KMS-11 (cell line): ENCODE data around the gene MPZL1.

Source experiments
- H2AFZ ChIP-seq: fragments of 200-600 bp; sonication (generic); 2 replicates; pipeline ENCODE4 v1.6.1; 2016; ENCODE audit warnings: antibody characterized with exemption, mixed run types, low read depth
- H3K27ac ChIP-seq: fragments of 200-600 bp; sonication (generic); 2 replicates; pipeline ENCODE4 v1.6.1; 2016; ENCODE audit warnings: mild to moderate bottlenecking, mixed run types
- H3K27me3 ChIP-seq: fragments of 200-600 bp; sonication (generic); 2 replicates; pipeline ENCODE4 v1.6.1; 2017; ENCODE audit warnings: mild to moderate bottlenecking, low read depth, mixed run types, moderate library complexity; ENCODE audit not compliant: insufficient read depth
- H3K36me3 ChIP-seq: fragments of 200-600 bp; sonication (generic); 2 replicates; pipeline ENCODE4 v1.6.1; 2017; ENCODE audit warnings: mild to moderate bottlenecking, mixed run types; ENCODE audit not compliant: insufficient read depth
- H3K4me1 ChIP-seq: fragments of 200-600 bp; sonication (generic); 2 replicates; pipeline ENCODE4 v1.6.1; 2016; ENCODE audit warnings: mild to moderate bottlenecking, low read depth, mixed run types; ENCODE audit not compliant: poor library complexity, severe bottlenecking
- H3K4me2 ChIP-seq: fragments of 200-600 bp; sonication (generic); 2 replicates; pipeline ENCODE4 v1.7.0; 2016; ENCODE audit warnings: mild to moderate bottlenecking, mixed run types
- H3K4me3 ChIP-seq: fragments of 200-600 bp; sonication (generic); IDR thresholded peaks from 2 replicates; pipeline ENCODE4 v1.6.1; 2017; ENCODE audit warnings: low read depth, low read length, mixed read lengths; ENCODE audit not compliant: insufficient read depth
- H3K79me2 ChIP-seq: fragments of 200-600 bp; sonication (generic); 2 replicates; pipeline ENCODE4 v1.6.1; 2016; ENCODE audit warnings: low read depth, mixed run types; ENCODE audit not compliant: insufficient read depth
- H3K9ac ChIP-seq: fragments of 200-600 bp; sonication (generic); 2 replicates; pipeline ENCODE4 v1.6.1; 2016; ENCODE audit warnings: mild to moderate bottlenecking, mixed run types
- H4K20me1 ChIP-seq: fragments of 200-600 bp; sonication (generic); 2 replicates; pipeline ENCODE4 v1.6.1; 2016; ENCODE audit warnings: mild to moderate bottlenecking, mixed run types; ENCODE audit not compliant: insufficient read depth
- TF ChIP-seq, protein P1 (sequence below): fragments of 200-600 bp; sonication (generic); conservative IDR thresholded peaks from 2 replicates; pipeline ENCODE4 v1.6.1; 2017; ENCODE audit warnings: low read depth, mild to moderate bottlenecking, antibody characterized with exemption, low read length, moderate library complexity, mixed read lengths

The MPZL1 gene

GRCh38 chr1:167706363-167706762 lies 15.4 kb upstream of the MPZL1 start:
- Histone ChIP-seq H3K36me3 (no peaks in the 10 kb centered on the region), H4K20me1 (no peaks in the 10 kb centered on the region), H3K4me2 (0 out of 2 replicates have a peak overlapping the region, but pooled peaks have one; percentile 5), H3K27me3 (no peaks in the 10 kb centered on the region), H3K4me1 (peaks cover 40% of the 10 kb centered on the region), H3K4me3 (no peak overlapping the region), H3K9ac (no peak overlapping the region), H2AFZ (no peak overlapping the region), H3K27ac (no peak overlapping the region), H3K79me2 (no peaks in the 10 kb centered on the region)
- TF ChIP-seq, protein P1, sequence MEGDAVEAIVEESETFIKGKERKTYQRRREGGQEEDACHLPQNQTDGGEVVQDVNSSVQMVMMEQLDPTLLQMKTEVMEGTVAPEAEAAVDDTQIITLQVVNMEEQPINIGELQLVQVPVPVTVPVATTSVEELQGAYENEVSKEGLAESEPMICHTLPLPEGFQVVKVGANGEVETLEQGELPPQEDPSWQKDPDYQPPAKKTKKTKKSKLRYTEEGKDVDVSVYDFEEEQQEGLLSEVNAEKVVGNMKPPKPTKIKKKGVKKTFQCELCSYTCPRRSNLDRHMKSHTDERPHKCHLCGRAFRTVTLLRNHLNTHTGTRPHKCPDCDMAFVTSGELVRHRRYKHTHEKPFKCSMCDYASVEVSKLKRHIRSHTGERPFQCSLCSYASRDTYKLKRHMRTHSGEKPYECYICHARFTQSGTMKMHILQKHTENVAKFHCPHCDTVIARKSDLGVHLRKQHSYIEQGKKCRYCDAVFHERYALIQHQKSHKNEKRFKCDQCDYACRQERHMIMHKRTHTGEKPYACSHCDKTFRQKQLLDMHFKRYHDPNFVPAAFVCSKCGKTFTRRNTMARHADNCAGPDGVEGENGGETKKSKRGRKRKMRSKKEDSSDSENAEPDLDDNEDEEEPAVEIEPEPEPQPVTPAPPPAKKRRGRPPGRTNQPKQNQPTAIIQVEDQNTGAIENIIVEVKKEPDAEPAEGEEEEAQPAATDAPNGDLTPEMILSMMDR = no peak

GRCh38 chr1:167706931-167707877 lies 14.6 kb upstream of the MPZL1 start:
- Histone ChIP-seq H2AFZ (no peak overlapping the region), H3K4me3 (no peak overlapping the region), H3K79me2 (no peaks in the 10 kb centered on the region), H3K9ac (no peak overlapping the region), H3K36me3 (no peaks in the 10 kb centered on the region), H3K27ac (no peak overlapping the region), H3K4me2 (no peak overlapping the region), H3K4me1 (peaks cover 43% of the 10 kb centered on the region), H4K20me1 (no peaks in the 10 kb centered on the region), H3K27me3 (no peaks in the 10 kb centered on the region)
- TF ChIP-seq, protein P1 = no peak

- Histone ChIP-seq H3K36me3 (no peaks in the 10 kb centered on the region), H3K79me2 (no peaks in the 10 kb centered on the region), H3K27ac (no peak overlapping the region), H3K4me1 (peaks cover 45% of the 10 kb centered on the region), H2AFZ (no peak overlapping the region), H3K4me3 (no peak overlapping the region), H3K9ac (no peak overlapping the region), H4K20me1 (no peaks in the 10 kb centered on the region), H3K27me3 (no peaks in the 10 kb centered on the region), H3K4me2 (no peak overlapping the region)
- TF ChIP-seq, protein P1 = no peak
These were observed 13.8 kb upstream of the MPZL1 start for GRCh38 chr1:167707942-167708341.

DNA sequence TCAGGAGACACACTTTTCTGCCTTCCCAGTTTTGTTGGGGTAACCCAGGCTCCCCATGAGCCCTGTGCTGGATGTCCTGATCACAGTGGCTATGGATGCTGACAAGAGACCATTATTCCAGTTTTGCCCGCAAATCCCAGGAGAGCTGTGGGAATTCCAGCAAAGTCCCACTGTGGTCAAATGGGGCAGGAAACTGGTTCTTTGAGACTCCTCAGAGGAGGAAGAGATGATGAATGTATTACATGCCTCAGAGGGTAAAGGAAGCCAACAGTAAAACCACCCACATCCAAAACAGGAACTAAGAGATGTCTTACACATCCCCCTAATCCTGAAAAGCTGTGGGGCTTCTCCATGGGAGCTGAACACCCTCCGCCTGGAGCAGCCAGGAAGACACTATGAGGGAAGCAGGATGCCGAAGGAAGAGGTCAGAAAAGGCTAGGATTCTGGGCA lies 12.8 kb upstream of the MPZL1 start:
- TF ChIP-seq, protein P1 = no peak
- no peaks in the 10 kb centered on the region for H4K20me1 ChIP-seq
- peaks cover 50% of the 10 kb centered on the region for H3K4me1 ChIP-seq
- no peak overlapping the region for H3K4me2 ChIP-seq
- H3K79me2 ChIP-seq = no peaks in the 10 kb centered on the region
- H3K27ac ChIP-seq = no peak overlapping the region
- no peak overlapping the region for H3K9ac ChIP-seq
- no peak overlapping the region for H3K4me3 ChIP-seq
- H3K27me3 ChIP-seq = no peaks in the 10 kb centered on the region
- H2AFZ ChIP-seq = no peak overlapping the region
- H3K36me3 ChIP-seq = no peaks in the 10 kb centered on the region
